ENCODE measurements around the gene GMNC. TPM values are rescaled to one million over a fixed set of nuclear protein-coding genes. Genes with fewer than 3 reads are reported as not detected.

GMNC gene
- total RNA-seq, 4 donors from 2014 or later = not detected

DNA sequence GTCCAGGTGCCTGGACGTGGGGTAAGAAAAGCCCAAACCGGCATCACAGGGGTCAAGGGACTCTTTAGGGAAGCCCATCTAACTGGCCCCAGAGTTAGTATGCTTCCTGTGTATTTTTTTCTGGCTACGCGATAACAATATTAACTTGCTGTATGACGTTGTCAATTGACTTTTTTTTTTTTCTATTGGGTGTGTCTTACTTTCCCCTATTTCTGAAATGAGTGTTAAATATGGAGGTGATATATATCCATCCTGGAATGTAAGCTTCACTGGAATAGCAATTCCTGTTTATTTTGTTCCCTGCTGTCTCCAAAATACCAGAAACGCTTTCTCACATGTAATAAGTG lies 598 bp upstream of the GMNC start:
- 11 to 13% methylated on average over 6 of the region's 6 CpGs for WGBS, 2 donors
- Histone ChIP-seq H3K36me3 (no peaks in the 10 kb centered on the region), H3K27ac (peak overlapping the region in 2 of 4 donors; percentile 45 to 84), H3K27me3 (no peaks in the 10 kb centered on the region), H3K4me3 (peak overlapping the region; percentile 49 to 73 (median 55)), H3K4me1 (peaks cover 0 to 12% (median 0%) of the 10 kb centered on the region in 4 donors), H3K9me3 (no peaks in the 10 kb centered on the region)
- no peak for DNase-seq (ENCODE audit: low spot score in 2 of 2)
- no peak for TF ChIP-seq POLR2A (IDR thresholded peaks at IDR 0.05)
- TF ChIP-seq, protein P1, sequence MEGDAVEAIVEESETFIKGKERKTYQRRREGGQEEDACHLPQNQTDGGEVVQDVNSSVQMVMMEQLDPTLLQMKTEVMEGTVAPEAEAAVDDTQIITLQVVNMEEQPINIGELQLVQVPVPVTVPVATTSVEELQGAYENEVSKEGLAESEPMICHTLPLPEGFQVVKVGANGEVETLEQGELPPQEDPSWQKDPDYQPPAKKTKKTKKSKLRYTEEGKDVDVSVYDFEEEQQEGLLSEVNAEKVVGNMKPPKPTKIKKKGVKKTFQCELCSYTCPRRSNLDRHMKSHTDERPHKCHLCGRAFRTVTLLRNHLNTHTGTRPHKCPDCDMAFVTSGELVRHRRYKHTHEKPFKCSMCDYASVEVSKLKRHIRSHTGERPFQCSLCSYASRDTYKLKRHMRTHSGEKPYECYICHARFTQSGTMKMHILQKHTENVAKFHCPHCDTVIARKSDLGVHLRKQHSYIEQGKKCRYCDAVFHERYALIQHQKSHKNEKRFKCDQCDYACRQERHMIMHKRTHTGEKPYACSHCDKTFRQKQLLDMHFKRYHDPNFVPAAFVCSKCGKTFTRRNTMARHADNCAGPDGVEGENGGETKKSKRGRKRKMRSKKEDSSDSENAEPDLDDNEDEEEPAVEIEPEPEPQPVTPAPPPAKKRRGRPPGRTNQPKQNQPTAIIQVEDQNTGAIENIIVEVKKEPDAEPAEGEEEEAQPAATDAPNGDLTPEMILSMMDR (IDR thresholded peaks at IDR 0.05) = no peak
- TF ChIP-seq EP300 (IDR thresholded peaks at IDR 0.05) = no peak

DNA sequence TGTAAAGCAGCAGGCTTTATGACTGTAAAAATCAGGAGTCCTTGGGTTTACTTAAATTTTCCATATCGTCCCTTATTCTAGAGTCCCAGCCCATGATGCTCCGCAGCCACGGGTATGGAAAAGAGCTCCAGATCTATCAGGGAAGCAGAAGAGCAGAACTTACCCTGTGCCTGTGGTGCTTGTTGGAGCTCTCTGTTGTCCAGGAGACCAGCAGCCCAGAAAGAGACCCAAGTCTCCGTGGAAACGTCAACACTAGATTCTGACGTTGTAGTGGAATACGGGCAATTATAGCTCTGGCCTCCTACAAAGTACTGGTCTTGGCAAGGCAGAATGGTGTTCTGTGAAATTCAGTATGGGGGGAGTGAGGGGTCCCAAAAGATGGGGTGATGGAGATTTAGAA lies 2.0 kb downstream of the GMNC start:
- Histone ChIP-seq H3K4me1 (peaks cover 0 to 12% (median 0%) of the 10 kb centered on the region in 4 donors), H3K4me3 (no peak overlapping the region), H3K9me3 (no peaks in the 10 kb centered on the region), H3K27ac (no peak overlapping the region), H3K36me3 (no peaks in the 10 kb centered on the region), H3K27me3 (no peaks in the 10 kb centered on the region)
- no peak for TF ChIP-seq POLR2A (IDR thresholded peaks at IDR 0.05)
- TF ChIP-seq EP300 (IDR thresholded peaks at IDR 0.05) = no peak
- TF ChIP-seq, protein P1 (IDR thresholded peaks at IDR 0.05) = no peak
- 65 to 66% methylated on average over 7 of the region's 7 CpGs for whole genome bisulfite sequencing, 2 donors
- DNase-seq (ENCODE audit: low spot score in 2 of 2) = no peak

DNA sequence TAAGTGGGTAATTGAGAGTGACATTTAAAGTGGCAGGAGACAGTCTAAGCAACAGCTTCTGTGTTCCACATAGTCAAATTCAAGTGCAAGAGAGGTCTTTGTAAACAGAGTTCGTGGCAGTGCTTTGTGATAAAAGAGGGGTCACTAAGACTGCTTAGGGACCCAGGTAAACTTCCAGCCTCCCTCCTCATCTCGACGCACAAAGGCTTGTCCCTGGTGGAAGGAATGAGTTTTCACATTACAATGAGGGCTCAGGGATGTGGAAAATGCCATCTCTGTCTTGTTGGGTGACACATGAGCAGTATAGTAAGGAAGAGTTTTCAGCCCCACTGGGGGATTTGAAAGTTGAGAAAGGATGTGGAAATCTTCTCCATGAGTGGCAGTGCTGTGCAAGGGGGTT lies 7.3 kb downstream of the GMNC start:
- Histone ChIP-seq H3K27me3 (no peaks in the 10 kb centered on the region), H3K9me3 (no peaks in the 10 kb centered on the region), H3K27ac (no peak overlapping the region), H3K36me3 (no peaks in the 10 kb centered on the region), H3K4me3 (no peak overlapping the region), H3K4me1 (no peaks in the 10 kb centered on the region)
- 38 to 51% methylated on average over 3 of the region's 3 CpGs for WGBS, 2 donors
- DNase-seq (ENCODE audit: low spot score in 2 of 2) = no peak
- TF ChIP-seq EP300 (IDR thresholded peaks at IDR 0.05) = no peak
- no peak for TF ChIP-seq POLR2A (IDR thresholded peaks at IDR 0.05)

DNA sequence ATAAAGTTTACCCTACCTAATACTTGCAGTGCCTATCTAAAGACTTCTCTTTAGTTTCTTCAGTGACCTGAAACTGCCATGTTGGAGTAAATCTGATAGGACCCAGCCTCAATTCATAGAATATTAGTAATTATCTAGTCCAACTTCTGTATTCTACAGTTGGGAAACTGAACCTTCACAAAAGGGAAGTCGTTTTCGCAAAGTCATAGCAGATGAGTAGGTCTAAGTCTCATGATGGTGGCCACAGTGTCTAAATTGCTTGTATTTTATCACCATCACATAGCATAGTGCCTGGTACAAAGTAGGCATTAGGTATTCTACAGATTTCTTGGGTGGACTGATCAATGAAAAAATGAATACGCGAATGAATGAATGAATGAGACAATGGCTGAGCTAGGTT lies 8.4 kb downstream of the GMNC start:
- Histone ChIP-seq H3K27me3 (no peaks in the 10 kb centered on the region), H3K9me3 (no peaks in the 10 kb centered on the region), H3K27ac (no peak overlapping the region), H3K4me1 (no peaks in the 10 kb centered on the region), H3K36me3 (no peaks in the 10 kb centered on the region), H3K4me3 (no peak overlapping the region)
- WGBS, 2 donors = 90% methylated on average over 4 of the region's 4 CpGs
- TF ChIP-seq EP300 (IDR thresholded peaks at IDR 0.05) = no peak
- TF ChIP-seq, protein P1 (IDR thresholded peaks at IDR 0.05) = no peak
- no peak for TF ChIP-seq POLR2A (IDR thresholded peaks at IDR 0.05)
- no peak for DNase-seq (ENCODE audit: low spot score in 2 of 2)

DNA sequence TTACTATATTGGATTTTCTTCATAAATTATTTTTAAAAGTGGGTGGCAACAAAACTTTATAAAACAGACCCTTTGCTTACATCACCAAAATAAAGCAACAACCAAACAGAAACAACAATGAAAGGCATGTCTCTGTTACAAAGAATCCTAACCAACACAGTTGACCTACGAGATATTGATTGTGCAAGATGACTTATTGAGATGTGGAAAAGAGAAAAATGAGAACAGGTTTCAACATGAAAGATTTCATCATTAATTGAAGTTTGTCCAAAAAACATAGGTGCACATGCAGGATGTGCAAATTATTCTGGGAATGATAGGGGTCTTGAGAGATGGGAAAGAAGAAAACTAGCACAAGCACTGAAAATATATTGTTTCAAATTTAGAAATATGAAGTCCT lies 9.0 kb downstream of the GMNC start:
- no peaks in the 10 kb centered on the region for H3K36me3 ChIP-seq
- no peaks in the 10 kb centered on the region for H3K9me3 ChIP-seq
- no peak for DNase-seq (ENCODE audit: low spot score in 2 of 2)
- TF ChIP-seq POLR2A (IDR thresholded peaks at IDR 0.05) = no peak
- TF ChIP-seq, protein P1 (IDR thresholded peaks at IDR 0.05) = no peak
- no peak for TF ChIP-seq EP300 (IDR thresholded peaks at IDR 0.05)
- H3K4me3 ChIP-seq = no peak overlapping the region
- no peaks in the 10 kb centered on the region for H3K27me3 ChIP-seq
- 58 to 70% methylated on average over 1 of the region's 1 CpG for WGBS, 2 donors
- H3K27ac ChIP-seq = no peak overlapping the region
- H3K4me1 ChIP-seq = no peaks in the 10 kb centered on the region

DNA sequence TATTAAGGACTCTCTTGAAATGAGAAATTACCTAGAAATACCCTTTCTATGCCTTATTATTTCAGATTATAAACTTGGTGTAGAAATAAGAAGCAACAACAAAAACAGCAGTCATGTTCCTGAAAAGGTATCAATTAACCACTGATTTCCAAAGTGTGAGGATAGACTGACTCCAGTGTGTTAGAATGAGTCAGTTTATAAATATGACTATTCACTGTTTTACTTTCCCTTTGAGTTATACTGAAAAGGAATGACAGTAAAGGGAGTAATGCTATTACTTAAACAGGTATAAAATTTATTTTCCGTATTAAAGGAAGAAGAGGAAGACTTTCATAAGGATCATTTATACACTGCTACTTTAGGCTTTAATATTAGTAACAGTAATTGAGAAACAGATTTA lies 12.9 kb downstream of the GMNC start:
- Histone ChIP-seq H3K27me3 (no peaks in the 10 kb centered on the region), H3K4me1 (no peaks in the 10 kb centered on the region), H3K27ac (no peak overlapping the region), H3K4me3 (no peak overlapping the region), H3K36me3 (no peaks in the 10 kb centered on the region), H3K9me3 (no peaks in the 10 kb centered on the region)
- no peak for DNase-seq (ENCODE audit: low spot score in 2 of 2)
- 93 to 98% methylated on average over 1 of the region's 1 CpG for WGBS, 2 donors
- no peak for TF ChIP-seq EP300 (IDR thresholded peaks at IDR 0.05)
- TF ChIP-seq POLR2A (IDR thresholded peaks at IDR 0.05) = no peak
- TF ChIP-seq, protein P1 (IDR thresholded peaks at IDR 0.05) = no peak
